GM18520 (cell line): Measurements from ENCODE around the gene TTC22.

ENCODE experiments used
- ATAC-seq: cut with Tn5 transposase; IDR thresholded peaks from one replicate; pipeline ENCODE4 v1.9.1; 2021; ENCODE audit not compliant: unreplicated experiment

Gene TTC22

GRCh38 chr1:54834007-54834541 lies 33.0 kb upstream of the TTC22 start:
- no peak for ATAC-seq

DNA sequence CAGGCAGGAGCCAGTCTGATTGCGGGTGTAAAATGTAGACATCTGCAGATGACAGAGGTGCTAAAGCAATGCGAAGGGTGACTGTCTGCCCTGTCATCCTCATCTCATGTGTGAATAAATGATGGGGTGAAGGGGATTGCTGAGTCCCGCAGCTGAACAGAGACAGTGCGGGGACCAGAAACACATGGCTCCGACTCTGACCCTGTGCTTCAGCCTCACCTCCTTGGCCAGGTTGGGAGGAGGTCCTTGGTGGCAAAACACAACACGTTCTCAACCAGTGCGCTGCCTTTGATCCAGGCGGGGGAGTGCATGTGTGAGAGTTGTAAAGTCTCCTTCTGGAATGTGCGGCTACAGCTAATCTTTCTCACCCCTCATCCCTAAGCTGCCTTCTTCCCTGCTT lies 32.0 kb upstream of the TTC22 start:
- ATAC-seq: no peak

DNA sequence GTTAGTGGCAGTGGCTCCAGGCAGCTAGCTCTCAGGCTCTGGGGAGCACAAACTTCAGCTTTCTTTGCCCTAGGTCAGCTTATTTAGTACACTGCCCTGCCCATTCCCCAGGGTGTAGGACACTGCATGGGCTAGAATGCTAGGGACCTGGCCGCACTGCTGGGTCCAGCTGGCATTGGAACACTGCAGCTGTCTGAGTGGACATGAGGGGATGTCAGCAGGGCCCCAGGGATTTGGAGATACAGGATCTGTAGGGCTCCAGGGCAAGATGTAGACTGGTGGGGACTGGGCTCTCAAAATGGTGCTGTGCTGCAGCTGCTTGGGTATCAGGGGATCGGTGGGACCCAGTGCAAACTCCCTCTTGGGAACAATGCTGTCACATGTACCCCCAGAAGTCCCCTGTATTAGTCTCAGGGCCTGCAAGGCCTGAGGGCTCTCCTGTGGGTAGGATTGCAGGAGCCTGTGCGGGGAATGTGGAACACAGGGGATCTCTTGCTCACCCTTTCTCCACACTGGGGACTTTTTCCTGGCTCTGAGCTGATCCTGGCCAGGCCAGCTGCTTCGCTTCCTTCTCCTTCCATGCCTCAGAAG lies 25.2 kb upstream of the TTC22 start:
- no peak for ATAC-seq

DNA sequence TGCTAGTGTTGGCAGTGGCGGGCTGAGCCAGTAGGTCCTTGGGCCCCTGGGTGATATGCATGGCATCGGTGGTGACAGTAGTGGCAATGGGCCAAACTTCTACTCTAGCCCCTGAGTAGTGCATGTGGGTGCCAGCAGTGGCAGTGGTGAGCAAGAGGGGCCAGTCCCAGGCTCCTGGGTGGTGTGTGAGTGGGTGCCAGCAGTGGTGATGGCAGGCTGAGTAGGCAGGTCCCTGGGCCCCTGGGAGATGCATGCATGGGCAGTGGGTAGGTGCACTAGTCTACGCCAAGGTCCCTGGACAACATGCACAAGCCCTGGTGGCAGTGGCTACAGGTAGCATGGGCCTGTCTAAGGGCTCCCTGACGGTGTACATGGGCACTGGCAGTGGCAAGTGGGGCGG lies 24.6 kb upstream of the TTC22 start:
- no peak for ATAC-seq

DNA sequence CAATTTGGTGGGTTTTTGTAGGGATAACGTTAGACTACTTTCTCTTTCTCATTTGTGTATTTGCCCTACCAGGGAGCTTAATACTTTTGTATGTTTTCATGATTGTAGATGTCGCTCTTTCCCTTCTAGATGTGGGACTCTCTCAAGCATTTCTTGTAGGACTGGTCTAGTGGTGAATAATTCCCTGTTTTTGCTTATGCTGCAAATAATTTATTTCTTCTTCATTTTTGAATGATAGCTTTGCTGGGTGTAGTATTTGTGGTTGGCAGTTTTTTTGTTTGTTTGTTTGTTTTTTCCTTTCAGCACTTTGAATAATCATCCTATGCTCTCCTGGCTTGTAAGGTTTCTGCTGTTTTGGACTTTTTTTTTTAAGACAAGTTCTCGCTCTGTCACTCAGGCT lies 22.5 kb upstream of the TTC22 start:
- ATAC-seq: no peak

GRCh38 chr1:54819733-54820132 lies 18.6 kb upstream of the TTC22 start:
- no peak for ATAC-seq

DNA sequence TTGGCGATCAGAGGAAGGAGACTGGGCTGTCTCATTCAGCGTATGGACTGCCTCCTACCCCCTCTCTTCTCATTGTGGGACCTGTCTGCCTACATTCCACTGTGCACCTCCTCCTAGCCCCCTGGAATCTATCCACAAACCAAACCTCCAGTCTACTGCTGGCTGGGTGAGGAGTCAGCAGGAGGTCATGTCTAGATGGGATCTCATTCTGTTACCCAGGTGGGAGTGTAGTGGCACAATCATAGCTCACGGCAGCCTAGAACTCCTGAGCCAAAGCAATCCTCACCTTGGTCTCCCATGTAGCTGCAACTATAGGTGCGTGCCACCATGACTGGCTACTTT lies 18.0 kb upstream of the TTC22 start:
- ATAC-seq: no peak

GRCh38 chr1:54818461-54819194 lies 17.5 kb upstream of the TTC22 start:
- no peak for ATAC-seq

DNA sequence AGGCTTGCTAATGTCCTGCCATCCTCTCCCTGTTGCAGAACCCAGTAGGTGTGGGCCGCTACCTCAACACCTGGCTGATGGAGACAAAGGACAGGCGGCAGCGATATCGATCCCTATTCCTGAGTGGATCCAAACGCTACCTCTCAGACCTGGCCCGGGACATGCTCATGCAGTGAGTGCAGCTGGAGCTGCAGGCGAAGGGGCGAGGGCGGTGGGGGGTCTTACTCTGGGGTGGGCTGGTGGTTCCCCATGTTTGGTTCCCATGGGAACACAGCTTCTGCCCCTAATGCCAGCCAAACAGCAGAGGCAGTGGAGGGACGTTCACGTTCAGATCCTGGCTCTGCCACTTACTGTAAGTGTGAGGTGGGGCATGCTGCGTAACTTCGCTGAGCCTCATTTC lies 15.8 kb upstream of the TTC22 start:
- ATAC-seq: no peak

GRCh38 chr1:54816130-54816529 lies 15.0 kb upstream of the TTC22 start:
- ATAC-seq: no peak

DNA sequence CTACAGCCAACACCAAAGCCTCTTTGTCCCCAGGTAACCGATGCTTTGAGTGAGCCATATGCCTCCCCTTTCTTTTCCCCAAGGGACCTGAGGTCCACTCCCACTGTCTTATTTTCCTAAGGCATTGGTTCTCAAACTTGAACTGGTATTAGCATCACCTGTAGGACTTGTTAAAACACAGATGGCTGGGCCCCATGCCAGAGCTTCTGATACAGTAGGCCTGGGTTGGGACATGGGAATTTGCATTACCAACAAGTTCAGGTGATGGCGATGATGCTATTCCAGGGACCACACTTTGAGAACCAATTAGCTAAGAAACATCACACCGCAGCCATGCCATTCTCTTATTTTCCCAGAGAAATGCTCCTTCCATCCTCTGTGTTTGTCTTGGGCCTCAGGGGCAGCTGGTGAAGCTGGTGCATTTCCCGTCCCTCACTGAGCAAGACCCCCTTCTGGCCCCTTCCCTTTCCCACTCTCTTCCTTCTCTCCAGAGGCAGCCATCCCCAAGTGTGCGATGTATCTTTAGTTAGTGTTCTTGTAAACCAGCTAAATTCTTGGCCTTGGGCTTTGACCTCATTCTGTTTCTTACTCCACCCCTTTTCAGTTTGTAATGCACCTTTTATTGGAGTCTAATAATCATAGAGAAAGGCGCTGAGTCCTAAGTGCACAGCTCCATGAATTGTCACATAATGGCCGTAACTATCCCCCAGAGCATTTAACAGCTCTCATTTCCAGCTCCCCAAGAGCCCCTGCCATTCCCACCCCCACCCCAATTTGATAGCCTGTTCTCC lies 14.2 kb upstream of the TTC22 start:
- no peak for ATAC-seq

- no peak for ATAC-seq
These were observed 13.4 kb upstream of the TTC22 start for GRCh38 chr1:54814571-54814970.

DNA sequence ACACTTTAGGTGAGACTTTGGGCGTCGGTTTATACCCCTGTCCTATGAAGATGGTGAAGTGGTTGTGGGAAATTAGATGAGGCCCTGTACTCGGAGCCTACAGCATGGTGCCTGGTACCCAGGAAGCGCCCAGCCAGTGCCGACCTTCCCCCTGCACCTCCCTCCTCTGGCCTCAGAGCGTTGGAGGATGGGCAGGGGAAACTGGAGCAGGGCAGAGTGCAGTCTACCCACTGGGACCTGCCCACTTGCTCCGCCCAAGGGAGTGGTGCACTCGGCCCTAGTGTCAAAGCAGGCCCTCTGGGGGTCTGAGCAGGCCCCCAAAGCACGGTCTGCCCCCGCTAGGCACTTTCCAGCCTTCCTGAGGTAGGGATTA lies 13.0 kb upstream of the TTC22 start:
- ATAC-seq: no peak

DNA sequence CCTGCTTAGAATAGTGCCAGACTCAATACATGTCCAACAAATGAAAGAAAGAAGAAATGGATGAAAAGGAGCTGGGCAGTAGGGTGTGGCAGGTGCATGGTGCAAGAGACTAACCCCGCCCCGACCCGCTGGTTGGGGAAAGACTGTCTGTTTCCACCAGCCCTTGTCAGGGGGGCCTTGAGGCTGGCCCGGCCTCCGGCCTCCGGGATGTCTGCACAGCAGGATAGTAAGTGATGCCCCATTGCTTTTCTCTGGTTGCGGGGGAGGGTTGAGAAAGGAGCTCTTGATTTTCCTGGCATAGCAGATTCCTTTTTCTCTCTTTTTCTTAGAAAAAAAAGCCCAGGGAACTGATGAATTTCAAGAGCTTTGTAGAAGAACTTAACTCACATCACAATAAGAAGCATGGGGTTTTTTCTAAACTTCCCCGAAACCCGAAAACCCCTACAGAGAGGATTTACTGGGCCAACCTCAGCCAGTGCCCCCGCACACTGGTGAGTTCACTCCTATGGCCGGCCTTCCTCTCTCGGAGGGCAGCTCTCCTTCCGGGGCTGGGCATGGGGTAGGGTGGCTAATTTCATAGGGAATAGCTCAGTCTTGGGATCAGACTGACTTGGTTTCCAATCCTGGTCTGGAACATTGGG lies 12.5 kb upstream of the TTC22 start:
- no peak for ATAC-seq

GRCh38 chr1:54812801-54813484 lies 11.8 kb upstream of the TTC22 start:
- no peak for ATAC-seq

- ATAC-seq: no peak
These were observed 10.9 kb upstream of the TTC22 start for GRCh38 chr1:54811739-54812655.

- ATAC-seq: no peak
These were observed 9.9 kb upstream of the TTC22 start for GRCh38 chr1:54811066-54811465.

DNA sequence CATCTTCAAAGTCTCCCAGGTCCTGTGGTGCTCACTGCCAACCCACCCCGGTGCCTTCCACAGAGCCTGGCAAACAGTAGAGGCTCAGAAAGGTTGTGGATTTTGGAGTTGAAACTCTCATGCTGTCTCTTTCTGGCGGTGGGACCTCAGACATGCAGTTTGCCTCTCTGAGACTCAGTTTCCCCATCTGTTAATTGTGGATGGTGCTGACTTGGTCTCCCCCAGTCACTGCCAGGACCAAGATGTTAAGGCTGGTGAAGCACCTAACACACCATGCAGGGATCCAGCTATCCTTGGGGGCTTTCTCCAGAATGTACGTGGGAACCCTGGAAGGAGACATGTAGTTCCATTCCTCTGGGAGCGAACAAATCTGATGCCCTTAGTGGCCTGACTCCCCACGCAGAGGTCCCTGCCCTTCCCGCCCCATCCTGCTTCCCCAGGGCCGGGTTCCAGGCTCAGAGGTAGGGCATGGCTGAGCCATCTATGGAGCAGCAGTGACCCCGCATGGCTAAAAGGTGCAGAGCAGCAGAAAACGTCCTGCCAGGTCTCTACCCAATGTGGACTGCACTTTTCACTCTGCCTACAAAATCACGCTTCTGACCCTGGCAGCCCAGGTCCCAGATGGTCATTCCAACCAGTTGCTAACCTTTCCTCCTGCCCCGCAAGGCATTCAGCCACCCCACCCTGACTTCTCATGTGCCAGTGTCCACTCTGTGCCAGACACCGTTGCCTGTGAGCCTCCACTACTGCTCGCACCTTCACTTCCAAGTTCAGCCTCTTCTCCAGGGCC lies 9.2 kb upstream of the TTC22 start:
- peak; percentile 46 for ATAC-seq

- no peak for ATAC-seq
These were observed 8.5 kb upstream of the TTC22 start for GRCh38 chr1:54809496-54810074.
